Kidney (tissue), 14 donors: ENCODE measurements around the gene FBXO17. TPM values are rescaled to one million over a fixed set of nuclear protein-coding genes. Genes with fewer than 3 reads are reported as not detected.

ENCODE experiments used
- DNase-seq, 5 donors: peaks; one replicate each; pipeline ENCODE4 v3.0.0-alpha.2; 2013 to 2020
- FAIRE-seq: peaks from 2 replicates; lab custom pipeline; 2012; peaks lifted over from hg19 to GRCh38; lab: Jason Lieb, UNC
- H3K27ac ChIP-seq, 2 donors: one replicate each; pipeline ENCODE4 v1.7.0; 2013; ENCODE audit warnings: low read depth in 2 of 2, low read length in 2 of 2, inconsistent platforms in 1 of 2
- H3K27me3 ChIP-seq: one replicate; pipeline ENCODE4 v1.7.1; 2013; ENCODE audit warnings: low read length, inconsistent platforms; ENCODE audit not compliant: control insufficient read depth, insufficient read depth
- H3K36me3 ChIP-seq, 3 donors: one replicate each; pipeline versions ENCODE4 v1.7.0 to v1.7.1; 2013; ENCODE audit warnings: low read length in 3 of 3, control low read depth in 1 of 3, inconsistent platforms in 1 of 3; ENCODE audit not compliant: insufficient read depth in 3 of 3, control insufficient read depth in 2 of 3
- H3K4me1 ChIP-seq, 3 donors: one replicate each; pipeline versions ENCODE4 v1.7.0 to v1.7.1; 2013; ENCODE audit warnings: low read length in 3 of 3, inconsistent platforms in 1 of 3, low read depth in 1 of 3; ENCODE audit not compliant: control insufficient read depth in 2 of 3, insufficient read depth in 2 of 3
- H3K4me3 ChIP-seq, 3 donors: one replicate each; pipeline versions ENCODE4 v1.7.0 to v1.8.1; 2013; ENCODE audit warnings: low read length in 3 of 3, control low read depth in 1 of 3, inconsistent platforms in 1 of 3
- H3K9ac ChIP-seq, 3 donors: one replicate each; pipeline versions ENCODE4 v1.7.0 to v1.7.1; 2013; ENCODE audit warnings: low read length in 3 of 3, control low read depth in 1 of 3, inconsistent platforms in 1 of 3
- H3K9me3 ChIP-seq, 3 donors: one replicate each; pipeline versions ENCODE4 v1.7.0 to v1.7.1; 2013; ENCODE audit warnings: low read length in 3 of 3, control low read depth in 1 of 3, inconsistent platforms in 1 of 3; ENCODE audit not compliant: control insufficient read depth in 2 of 3, insufficient read depth in 1 of 3
- intact Hi-C: fragments of 100-400 bp; cut with DNase I; formaldehyde crosslinking; loops from one replicate; pipeline ENCODE4 v1.11.1; 2022
- polyA plus RNA-seq: library from polyadenylated mRNA; stranded (reverse); fragments of 350-450 nt; fragmentation: Illumina TruSeq; extraction: RNeasy Lipid Tissue Mini Kit (QIAGEN cat#74804); gene quantifications from one replicate; pipeline ENCODE4 v1.2.3, GENCODE V29; 2014; ENCODE audit warnings: low read depth, low replicate concordance; ENCODE audit not compliant: insufficient read depth
- total RNA-seq: library from RNA; stranded (reverse); fragmentation: NEBNext Ultra II Directional; extraction: Animal tissue kit (Norgen Biotek cat#: 25700); gene quantifications from one replicate; pipeline ENCODE4 v1.2.1, GENCODE V29; 2021
- TF ChIP-seq, protein P1 (sequence below): IDR thresholded peaks from 3 replicates; pipeline ENCODE4 v1.5.1; 2012; ENCODE audit warnings: mild to moderate bottlenecking, moderate library complexity, borderline replicate concordance; ENCODE audit not compliant: insufficient read depth; ENCODE audit errors: extremely low read depth
- donor health status: control.
- donor health status: control.
- donor health status: control.
- donor health status: control.
- donor health status: control.
- donor health status: DM: yes; HTN: yes; CAD: no.
- donor health status: Normal renal cell carcinoma (clear cell type).

The FBXO17 gene
- total and polyA plus RNA-seq, 2 donors from 2014 or later, result 32.3 to 44.3 TPM

DNA sequence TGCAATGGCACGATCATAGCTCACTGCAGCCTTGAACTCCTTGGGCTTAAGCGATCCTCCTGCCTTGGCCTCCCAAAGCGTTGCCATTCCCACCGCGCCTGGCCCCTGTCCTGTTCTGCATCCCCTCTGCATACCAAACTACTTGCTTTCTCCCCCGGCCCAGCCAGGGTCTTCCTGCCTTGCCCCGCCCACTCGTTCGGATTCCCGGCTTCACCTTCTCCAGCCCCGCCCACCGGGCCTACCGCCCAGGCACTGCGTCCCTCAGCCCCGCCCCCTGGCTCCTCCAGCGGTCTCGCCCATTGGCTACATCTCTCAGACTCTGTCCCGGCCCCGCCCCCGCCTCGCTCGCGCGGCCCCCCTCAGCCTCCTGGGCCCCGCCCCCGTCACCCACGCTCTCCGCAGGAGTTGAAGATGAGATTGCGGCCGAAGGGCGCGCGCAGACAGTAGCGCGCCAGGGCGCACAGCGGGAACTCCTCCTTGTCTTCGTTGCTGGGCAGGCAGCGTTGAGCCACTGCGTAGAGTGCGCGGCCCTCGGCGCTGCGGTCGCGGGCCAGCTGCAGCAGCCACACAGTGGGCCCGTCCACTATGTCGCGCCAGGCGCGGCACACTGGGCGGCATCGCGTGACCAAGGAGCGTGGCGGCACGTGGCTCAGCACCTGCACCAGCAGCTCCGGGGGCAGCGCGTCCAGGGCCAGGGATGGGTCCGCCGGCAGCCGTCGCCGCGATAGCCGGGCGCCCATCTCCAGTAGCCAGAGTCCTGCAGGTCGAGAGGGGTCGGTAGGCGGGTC is 25.8 kb downstream of the FBXO17 start:
- Histone ChIP-seq H3K27ac (peak overlapping the region in 1 of 2 donors; percentile 17), H3K9ac (no peak overlapping the region), H3K36me3 (peaks cover 0 to 12% (median 4%) of the 10 kb centered on the region in 3 donors), H3K27me3 (no peaks in the 10 kb centered on the region), H3K4me3 (peak overlapping the region in 1 of 3 donors; percentile 48), H3K4me1 (peaks cover 0 to 15% (median 15%) of the 10 kb centered on the region in 3 donors), H3K9me3 (no peaks in the 10 kb centered on the region)
- intact Hi-C loops, result no loop called here
- TF ChIP-seq, protein P1, sequence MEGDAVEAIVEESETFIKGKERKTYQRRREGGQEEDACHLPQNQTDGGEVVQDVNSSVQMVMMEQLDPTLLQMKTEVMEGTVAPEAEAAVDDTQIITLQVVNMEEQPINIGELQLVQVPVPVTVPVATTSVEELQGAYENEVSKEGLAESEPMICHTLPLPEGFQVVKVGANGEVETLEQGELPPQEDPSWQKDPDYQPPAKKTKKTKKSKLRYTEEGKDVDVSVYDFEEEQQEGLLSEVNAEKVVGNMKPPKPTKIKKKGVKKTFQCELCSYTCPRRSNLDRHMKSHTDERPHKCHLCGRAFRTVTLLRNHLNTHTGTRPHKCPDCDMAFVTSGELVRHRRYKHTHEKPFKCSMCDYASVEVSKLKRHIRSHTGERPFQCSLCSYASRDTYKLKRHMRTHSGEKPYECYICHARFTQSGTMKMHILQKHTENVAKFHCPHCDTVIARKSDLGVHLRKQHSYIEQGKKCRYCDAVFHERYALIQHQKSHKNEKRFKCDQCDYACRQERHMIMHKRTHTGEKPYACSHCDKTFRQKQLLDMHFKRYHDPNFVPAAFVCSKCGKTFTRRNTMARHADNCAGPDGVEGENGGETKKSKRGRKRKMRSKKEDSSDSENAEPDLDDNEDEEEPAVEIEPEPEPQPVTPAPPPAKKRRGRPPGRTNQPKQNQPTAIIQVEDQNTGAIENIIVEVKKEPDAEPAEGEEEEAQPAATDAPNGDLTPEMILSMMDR, result no peak
- DNase-seq (peak; percentile 93 to 97 (median 96)), FAIRE-seq (no peak)

DNA sequence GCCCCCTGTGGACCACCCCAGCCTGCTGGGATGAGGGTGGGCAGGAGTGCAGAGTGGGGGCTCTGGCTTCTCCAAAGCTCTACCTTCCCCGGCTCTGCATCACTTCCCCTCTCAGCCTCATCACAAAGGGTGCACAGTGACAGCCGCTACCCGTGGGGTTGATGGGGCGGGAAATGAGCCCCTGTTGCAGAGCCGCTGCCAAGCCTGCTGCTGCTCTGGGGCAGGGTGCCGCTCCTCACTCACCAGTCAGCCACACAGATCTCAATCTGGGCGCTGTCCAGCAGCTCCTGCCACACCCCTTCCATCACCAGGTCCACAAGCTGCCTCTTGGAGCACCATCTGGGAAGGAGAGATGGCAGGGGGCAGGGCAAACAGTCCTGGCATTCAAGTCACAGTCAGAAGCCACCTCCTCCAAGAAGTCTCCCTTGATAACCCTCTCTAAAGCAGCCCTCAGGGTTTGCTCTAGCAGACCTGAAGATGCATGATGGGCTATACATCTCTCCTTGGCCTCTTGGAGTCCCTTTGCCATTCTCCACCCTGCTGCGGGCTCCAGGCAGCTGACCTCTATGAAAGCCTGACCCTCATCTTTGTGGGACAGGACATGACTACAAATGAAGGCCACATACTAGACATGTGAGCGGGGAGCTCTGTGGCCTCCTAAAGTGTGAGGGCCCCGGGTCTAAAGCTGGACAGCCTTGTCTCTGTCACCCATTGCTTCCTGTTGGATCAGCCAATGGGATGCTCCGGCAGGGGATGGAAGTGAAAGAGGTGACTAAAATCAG is 29.1 kb downstream of the FBXO17 start:
- Histone ChIP-seq H3K27me3 (no peaks in the 10 kb centered on the region), H3K27ac (no peak overlapping the region), H3K9ac (no peak overlapping the region), H3K36me3 (peaks cover 3 to 16% (median 9%) of the 10 kb centered on the region in 3 donors), H3K4me1 (peaks cover 0 to 7% (median 7%) of the 10 kb centered on the region in 3 donors), H3K9me3 (no peaks in the 10 kb centered on the region), H3K4me3 (no peak overlapping the region)
- TF ChIP-seq, protein P1, result no peak
- FAIRE-seq, result no peak
- intact Hi-C loops, result no loop called here
- peak in 1 of 5 donors; percentile 31 for DNase-seq

DNA sequence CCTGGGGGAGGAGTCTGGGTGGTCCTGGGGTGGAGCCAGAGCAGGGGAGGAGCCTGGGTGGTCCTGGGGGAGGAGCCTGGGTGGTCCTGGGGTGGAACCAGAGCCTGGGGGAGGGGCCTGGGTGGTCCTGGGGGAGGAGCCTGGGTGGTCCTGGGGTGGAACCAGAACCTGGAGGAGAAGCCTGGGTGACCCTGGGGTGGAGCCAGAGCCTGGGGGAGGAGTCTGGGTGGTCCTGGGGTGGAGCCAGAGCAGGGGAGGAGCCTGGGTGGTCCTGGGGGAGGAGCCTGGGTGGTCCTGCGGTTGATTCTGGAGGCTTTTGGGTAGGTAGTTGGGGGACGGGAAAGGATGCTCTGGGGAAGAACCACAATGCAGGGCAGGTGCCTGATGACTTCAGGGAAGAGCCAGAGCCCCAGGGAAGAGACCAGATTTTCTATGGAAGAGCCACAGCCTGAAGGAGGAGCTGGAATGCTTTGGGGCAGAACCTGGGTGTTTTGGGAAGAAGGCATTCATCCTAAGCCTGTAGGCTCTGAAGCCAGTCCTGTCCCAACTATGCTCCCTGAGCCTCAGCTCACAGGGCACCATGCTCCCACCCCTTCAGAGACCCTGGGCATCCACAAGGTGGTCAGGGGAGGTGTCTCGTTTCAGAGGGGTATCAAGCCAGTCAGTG is 29.8 kb downstream of the FBXO17 start:
- H3K9ac ChIP-seq, result no peak overlapping the region
- FAIRE-seq (no peak), DNase-seq (peak in 1 of 5 donors; percentile 51)
- intact Hi-C loops, result no loop called here
- H3K36me3 ChIP-seq, result peaks cover 3 to 16% (median 9%) of the 10 kb centered on the region in 3 donors
- H3K9me3 ChIP-seq, result no peaks in the 10 kb centered on the region
- TF ChIP-seq, protein P1, result no peak
- H3K4me3 ChIP-seq, result no peak overlapping the region
- H3K4me1 ChIP-seq, result peaks cover 0 to 7% (median 6%) of the 10 kb centered on the region in 3 donors
- no peak overlapping the region for H3K27ac ChIP-seq
- H3K27me3 ChIP-seq, result no peaks in the 10 kb centered on the region
